Activated T-cell treated with anti-CD3 and anti-CD28 coated beads for 24 hours (primary cell): ENCODE measurements around the gene UGT2B17.
"Not testable (repeated sequence)": the region's sequence is repeated elsewhere in the genome, so short reads cannot be mapped to it uniquely, and the experiment has no call there.

Source experiments
- DNase-seq: peaks from one replicate; pipeline ENCODE4 v3.0.0-alpha.2; 2020; ENCODE audit warnings: low read depth

The UGT2B17 gene

GRCh38 chr4:68576272-68577125 is at the start of gene UGT2B17:
TSS of gene UGT2B17 (minus strand) at chr4:68576322. CDS start at chr4:68568484, 7,838 bp downstream.
- DNase-seq = no peak

GRCh38 chr4:68622731-68623130 is 46.6 kb upstream of the UGT2B17 start:
- not testable (repeated sequence) for DNase-seq

- DNase-seq = no peak
These were observed 41.0 kb upstream of the UGT2B17 start for GRCh38 chr4:68617003-68617698.

- no peak for DNase-seq
These were observed 39.7 kb upstream of the UGT2B17 start for GRCh38 chr4:68615699-68616422.

- DNase-seq = no peak
These were observed 37.6 kb upstream of the UGT2B17 start for GRCh38 chr4:68613752-68614151.

- DNase-seq = no peak
These were observed 30.1 kb upstream of the UGT2B17 start for GRCh38 chr4:68606240-68606639.

GRCh38 chr4:68599150-68599549 is 23.0 kb upstream of the UGT2B17 start:
- no peak for DNase-seq

- no peak for DNase-seq
These were observed 21.4 kb upstream of the UGT2B17 start for GRCh38 chr4:68597482-68597881.

GRCh38 chr4:68594678-68595077 is 18.6 kb upstream of the UGT2B17 start:
- DNase-seq = no peak

- DNase-seq = no peak
These were observed 17.0 kb upstream of the UGT2B17 start for GRCh38 chr4:68593112-68593511.

- no peak for DNase-seq
These were observed 16.6 kb upstream of the UGT2B17 start for GRCh38 chr4:68592673-68593072.

- no peak for DNase-seq
These were observed 15.1 kb upstream of the UGT2B17 start for GRCh38 chr4:68591204-68591603.

GRCh38 chr4:68589790-68590189 is 13.7 kb upstream of the UGT2B17 start:
- DNase-seq = no peak

GRCh38 chr4:68582339-68582717 is 6.2 kb upstream of the UGT2B17 start:
- no peak for DNase-seq

- no peak for DNase-seq
These were observed 5.5 kb upstream of the UGT2B17 start for GRCh38 chr4:68581383-68582338.

GRCh38 chr4:68577590-68577989 is 1.5 kb upstream of the UGT2B17 start:
- no peak for DNase-seq

- DNase-seq = not testable (repeated sequence)
These were observed 486 bp downstream of the UGT2B17 start for GRCh38 chr4:68575636-68576035.

- no peak for DNase-seq
These were observed 1.0 kb downstream of the UGT2B17 start for GRCh38 chr4:68575081-68575480.

- no peak for DNase-seq
These were observed 3.4 kb downstream of the UGT2B17 start for GRCh38 chr4:68572653-68573170.

GRCh38 chr4:68570122-68570507 is 6.0 kb downstream of the UGT2B17 start:
- no peak for DNase-seq

GRCh38 chr4:68569466-68570121 is 6.5 kb downstream of the UGT2B17 start:
- DNase-seq = no peak
